RWPE1 (cell line): ENCODE data around the gene CFLAR.
"Not testable (repeated sequence)": the region's sequence is repeated elsewhere in the genome, so short reads cannot be mapped to it uniquely, and the experiment has no call there.

Experiments used
- CTCF ChIA-PET: fragments of 350-600 bp; sonication (Branson Sonifier 250); formaldehyde crosslinking; extraction: SDS; loops from one replicate; lab custom pipeline; 2021; lab: Yijun Ruan, JAX
- POLR2A ChIA-PET: fragments of 400-600 bp; formaldehyde crosslinking; extraction: SDS; loops from one replicate; lab custom pipeline; 2020; ENCODE audit warnings: antibody characterized with exemption; ENCODE audit not compliant: low non-redundant PET; lab: Yijun Ruan, JAX
- DNase-seq: peaks from one replicate; pipeline ENCODE4 v3.0.0; 2012; ENCODE audit warnings: low spot score
- H3K27ac ChIP-seq: fragments of 450-650 bp; 2 replicates; pipeline ENCODE4 v1.5.1; 2017
- TF ChIP-seq, protein P1 (sequence below): fragments of 450-650 bp; conservative IDR thresholded peaks from 2 replicates; pipeline ENCODE4 v1.5.1; 2017; ENCODE audit warnings: low read depth, mild to moderate bottlenecking

The CFLAR gene

DNA sequence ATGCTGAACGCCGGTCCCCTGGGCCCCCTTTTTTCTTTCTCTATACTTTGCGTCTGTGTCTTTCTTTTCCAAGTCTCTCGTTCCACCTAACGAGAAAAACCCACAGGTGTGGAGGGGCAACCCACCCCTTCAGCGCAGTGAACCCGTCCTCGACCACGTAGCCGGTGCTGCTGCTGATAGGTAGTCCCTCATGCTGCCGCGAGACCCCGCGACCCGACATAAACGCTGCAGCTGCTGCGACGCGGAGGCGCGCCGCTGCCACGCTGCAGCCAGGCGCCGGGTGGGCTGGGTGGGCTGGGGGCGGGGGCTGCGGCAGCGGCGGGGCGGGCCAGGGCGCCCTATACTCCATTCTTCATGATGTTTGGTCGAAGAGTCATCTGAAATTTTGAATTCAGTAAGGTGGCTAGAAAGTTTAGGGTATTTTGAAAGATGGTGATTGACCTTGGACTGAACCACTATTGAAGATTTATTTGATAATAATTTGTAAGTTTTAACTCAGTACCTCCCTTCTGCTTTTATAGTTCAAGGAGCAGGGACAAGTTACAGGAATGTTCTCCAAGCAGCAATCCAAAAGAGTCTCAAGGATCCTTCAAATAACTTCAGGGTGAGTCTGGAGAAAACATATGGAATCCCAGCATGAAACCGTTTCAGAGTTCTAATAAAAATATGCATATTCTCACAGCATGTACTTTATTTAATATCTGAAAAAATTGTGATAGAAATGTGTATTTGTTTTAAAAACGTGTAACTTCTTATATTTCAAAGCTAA, 24.1 kb downstream of the CFLAR start:
- ChIA-PET POLR2A (no interaction called here), CTCF (no interaction called here)
- no peak overlapping the region for H3K27ac ChIP-seq
- TF ChIP-seq, protein P1, sequence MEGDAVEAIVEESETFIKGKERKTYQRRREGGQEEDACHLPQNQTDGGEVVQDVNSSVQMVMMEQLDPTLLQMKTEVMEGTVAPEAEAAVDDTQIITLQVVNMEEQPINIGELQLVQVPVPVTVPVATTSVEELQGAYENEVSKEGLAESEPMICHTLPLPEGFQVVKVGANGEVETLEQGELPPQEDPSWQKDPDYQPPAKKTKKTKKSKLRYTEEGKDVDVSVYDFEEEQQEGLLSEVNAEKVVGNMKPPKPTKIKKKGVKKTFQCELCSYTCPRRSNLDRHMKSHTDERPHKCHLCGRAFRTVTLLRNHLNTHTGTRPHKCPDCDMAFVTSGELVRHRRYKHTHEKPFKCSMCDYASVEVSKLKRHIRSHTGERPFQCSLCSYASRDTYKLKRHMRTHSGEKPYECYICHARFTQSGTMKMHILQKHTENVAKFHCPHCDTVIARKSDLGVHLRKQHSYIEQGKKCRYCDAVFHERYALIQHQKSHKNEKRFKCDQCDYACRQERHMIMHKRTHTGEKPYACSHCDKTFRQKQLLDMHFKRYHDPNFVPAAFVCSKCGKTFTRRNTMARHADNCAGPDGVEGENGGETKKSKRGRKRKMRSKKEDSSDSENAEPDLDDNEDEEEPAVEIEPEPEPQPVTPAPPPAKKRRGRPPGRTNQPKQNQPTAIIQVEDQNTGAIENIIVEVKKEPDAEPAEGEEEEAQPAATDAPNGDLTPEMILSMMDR = no peak
- DNase-seq = no peak

DNA sequence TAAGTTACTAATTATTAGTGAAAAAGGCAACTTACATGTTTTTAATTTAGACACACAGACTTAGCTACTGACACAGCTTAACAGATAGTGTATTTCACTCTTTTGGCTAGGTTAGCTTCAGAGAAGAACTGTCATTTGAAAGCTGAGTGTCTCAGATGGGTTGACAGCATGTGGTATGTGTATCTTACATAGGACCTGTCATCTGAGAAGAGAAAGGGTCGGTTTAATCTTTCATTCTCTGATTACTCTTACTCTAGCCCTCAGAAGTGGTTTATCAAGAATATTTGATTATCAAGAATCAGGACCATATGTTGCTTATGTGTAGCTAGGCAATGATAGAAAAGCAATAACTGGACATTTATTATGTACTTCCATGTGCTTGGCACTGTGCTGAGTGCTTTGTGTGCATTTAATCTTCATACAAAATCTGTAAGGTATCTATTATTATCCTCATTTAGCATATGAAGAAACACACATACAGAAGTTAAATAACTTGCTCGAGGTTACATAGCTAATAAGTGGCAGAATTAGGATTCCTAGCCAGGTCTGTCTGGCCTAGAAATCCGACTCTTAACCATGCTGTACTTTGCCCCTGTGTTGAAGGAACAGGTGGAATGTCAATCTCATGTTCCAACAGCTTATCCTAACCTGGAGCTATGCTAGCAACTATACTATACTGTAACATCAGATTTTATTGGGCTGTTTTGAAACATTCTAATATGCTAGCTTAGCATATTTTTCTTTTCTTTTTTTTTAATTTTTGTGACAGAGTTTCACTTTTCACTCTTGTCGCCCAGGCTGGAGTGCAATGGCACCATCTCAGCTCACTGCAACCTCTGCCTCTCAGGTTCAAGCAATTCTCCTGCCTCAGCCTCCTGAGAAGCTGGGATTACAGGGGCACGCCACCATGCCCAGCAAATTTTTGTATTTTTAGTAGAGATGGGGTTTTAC, 28.4 kb downstream of the CFLAR start:
- CTCF ChIA-PET = interaction anchor here (0.6 to 1.2 kb wide), 5 partner anchors 7 to 42 kb away, joined by 3 to 4 read pairs (median 3); no protein-coding TSS in a partner anchor
- TF ChIP-seq, protein P1 = no peak

DNA sequence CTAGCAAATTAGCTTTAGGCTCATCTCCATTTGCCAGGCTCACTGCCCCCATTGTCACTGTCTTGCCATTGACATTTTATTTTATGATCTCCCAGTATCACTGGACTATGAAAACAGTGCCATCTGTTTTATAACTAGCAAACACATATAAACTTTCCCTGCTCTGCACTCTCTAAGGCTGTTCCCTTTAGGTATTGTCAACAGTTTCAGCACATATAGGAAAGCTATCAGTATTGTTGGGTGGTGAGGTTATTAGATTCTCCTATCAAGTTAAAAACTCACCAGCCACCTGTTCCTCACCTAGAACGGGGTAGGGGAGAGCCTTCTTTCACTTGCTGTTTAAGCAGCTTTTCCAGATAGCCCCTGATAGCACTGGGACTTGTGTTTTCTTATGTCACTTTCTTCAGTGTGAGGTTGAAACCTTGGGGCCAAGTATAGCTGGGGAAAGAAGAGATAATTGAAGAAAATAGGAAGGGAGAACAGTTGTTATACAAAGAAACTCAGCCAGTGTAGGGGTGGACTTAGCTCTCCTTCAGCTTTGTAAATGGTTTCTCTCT, 32.5 kb downstream of the CFLAR start:
- CTCF ChIA-PET = interaction anchor here (0.5 to 0.7 kb wide), 2 partner anchors 80 to 397 kb away, joined by 3 read pairs; no protein-coding TSS in a partner anchor
- no peak overlapping the region for H3K27ac ChIP-seq

More for the DNA sequence above, 28.4 kb downstream of the CFLAR start:
- no peak for DNase-seq
- no peak overlapping the region for H3K27ac ChIP-seq
- POLR2A ChIA-PET = no interaction called here

DNA sequence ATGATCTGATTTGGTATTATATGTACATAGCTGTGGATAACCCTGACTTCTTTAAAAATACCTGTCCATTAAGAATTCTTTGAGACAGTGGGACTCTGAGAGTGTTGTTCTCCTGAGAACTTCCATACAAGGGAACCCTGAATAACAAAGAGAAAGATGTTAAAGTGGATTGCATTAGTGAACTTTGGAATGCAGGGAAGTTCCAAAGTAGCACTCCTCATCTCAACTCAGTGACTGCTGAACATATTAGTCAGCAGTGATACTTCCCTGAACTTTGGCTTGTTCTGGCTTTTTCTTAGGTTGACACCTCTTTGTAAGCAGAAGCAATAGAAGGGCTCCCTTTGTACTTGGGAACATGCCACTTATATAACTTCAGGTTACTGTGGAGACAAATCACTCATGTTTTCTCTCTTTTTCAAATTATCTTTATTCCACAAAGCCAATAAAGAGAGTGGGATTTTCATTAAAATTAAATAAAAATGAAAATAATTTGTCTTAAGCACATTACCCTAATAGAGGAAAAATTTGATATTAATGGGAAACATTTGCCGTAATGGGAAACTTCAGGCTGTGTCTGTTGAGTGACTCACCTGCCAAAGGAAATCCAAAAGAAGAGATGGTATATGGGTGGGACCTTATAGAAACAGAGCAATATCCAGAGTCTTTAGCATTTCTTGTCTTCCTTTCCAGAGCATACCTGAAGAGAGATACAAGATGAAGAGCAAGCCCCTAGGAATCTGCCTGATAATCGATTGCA, 33.3 kb downstream of the CFLAR start:
- ChIA-PET CTCF (interaction anchor here (0.7 to 0.8 kb wide), 2 partner anchors 32 to 398 kb away, joined by 3 read pairs; no protein-coding TSS in a partner anchor), POLR2A (interaction anchor here (0.5 kb wide), 1 partner anchor 260 kb away, joined by 4 read pairs; the partner anchor contains the start of genes NIF3L1 and PPIL3)
- H3K27ac ChIP-seq = peak overlapping the region; percentile 91
- TF ChIP-seq, protein P1 = no peak
- peak; percentile 80 for DNase-seq

More for the DNA sequence above, 32.5 kb downstream of the CFLAR start:
- POLR2A ChIA-PET = no interaction called here
- TF ChIP-seq, protein P1 = no peak
- DNase-seq = no peak

DNA sequence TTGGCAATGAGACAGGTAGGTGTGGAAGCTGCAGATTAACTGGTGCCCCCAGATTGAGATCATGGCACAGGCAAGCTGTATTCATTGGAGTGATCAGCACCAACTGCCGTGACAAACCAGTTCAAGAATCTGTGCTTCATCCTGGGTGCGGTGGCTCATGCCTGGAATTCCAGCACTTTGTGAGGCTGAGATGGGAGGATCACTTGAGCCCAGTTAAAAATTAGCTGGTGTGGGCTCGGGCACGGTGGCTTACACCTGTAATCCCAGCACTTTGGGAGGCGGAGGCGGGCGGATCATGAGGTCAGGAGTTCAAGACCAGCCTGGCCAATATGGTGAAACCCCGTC, 33.8 kb downstream of the CFLAR start:
- peak overlapping the region; percentile 91 for H3K27ac ChIP-seq
- peak; percentile 55 for DNase-seq
- CTCF ChIA-PET = interaction anchor here (0.6 to 0.8 kb wide), 2 partner anchors 33 to 208 kb away, joined by 3 read pairs; no protein-coding TSS in a partner anchor
- POLR2A ChIA-PET = not testable (repeated sequence)

DNA sequence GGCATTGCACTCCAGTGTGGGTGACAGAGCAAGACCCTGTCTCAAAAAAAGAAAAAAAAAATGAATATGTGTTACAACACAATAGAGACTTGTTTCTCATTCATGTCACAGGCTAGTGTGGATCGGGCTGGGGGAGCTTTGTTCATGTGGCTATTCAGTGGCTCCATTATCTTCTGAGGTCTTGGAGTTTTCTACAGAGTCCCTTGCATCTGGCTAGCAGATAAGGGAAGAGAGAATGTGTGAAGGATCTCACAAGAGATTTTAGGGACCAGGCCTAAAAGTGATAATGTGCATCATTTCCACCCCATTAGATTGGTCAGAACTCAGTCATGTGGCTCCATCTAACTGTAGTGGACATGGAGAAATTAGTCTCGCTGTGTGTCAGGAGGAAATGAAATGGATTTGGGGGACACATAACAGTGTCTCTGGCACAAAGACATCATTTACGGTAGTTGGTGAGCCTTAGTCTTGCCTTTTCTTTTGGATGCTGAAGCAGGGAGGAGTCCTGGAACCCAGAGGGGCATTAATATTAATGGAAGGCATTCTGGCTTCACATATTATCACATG, 34.6 kb downstream of the CFLAR start:
- no peak for DNase-seq
- H3K27ac ChIP-seq = peak overlapping the region; percentile 91
- CTCF ChIA-PET = interaction anchor here (0.6 kb wide), 3 partner anchors 207 to 1320 kb away, joined by 3 read pairs; no protein-coding TSS in a partner anchor
- POLR2A ChIA-PET = no interaction called here
- TF ChIP-seq, protein P1 = no peak
